HG03457 (cell line): ENCODE data around the gene PTH.

Source experiments
- ATAC-seq: cut with Tn5 transposase; IDR thresholded peaks from one replicate; pipeline ENCODE4 v1.9.1; 2021; ENCODE audit warnings: moderate number of reproducible peaks; ENCODE audit not compliant: unreplicated experiment

The PTH gene

DNA sequence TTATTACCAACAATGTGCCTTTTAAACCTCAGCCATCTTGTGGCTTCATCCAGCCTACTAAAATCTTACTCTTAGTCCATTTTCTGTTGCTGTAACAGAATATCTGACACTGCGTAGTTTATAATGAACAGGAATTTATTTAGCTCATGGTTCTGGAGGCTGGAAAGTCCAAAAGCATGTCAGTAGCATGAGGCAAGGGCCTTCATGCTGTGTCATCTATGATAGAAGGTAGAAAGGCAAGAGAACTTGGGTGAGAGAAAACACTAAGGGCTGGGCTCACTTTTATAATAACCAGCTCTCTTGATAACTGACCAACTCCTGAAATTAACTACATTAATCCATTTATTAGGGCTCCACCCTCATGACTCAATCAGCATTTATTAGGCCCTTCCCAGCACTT lies 46.3 kb downstream of the PTH start:
- no peak for ATAC-seq

DNA sequence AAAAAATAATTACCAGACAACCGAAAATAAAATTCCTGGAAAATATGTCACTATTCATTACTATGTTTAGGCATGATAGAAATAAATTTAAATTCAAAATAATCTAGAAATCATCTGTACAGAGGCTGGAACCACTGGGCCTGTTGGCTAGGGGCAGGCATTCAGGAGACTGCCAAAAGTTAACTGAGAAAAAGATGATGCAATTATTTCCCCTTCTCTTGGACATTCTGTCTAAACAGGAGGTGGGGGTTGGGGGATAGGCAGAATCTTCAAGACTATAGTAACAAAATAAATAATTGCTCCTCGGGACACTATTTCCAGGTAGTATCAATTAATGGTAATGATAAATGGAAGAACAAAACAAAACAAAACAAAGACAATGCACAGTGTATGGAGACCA lies 46.9 kb downstream of the PTH start:
- no peak for ATAC-seq

DNA sequence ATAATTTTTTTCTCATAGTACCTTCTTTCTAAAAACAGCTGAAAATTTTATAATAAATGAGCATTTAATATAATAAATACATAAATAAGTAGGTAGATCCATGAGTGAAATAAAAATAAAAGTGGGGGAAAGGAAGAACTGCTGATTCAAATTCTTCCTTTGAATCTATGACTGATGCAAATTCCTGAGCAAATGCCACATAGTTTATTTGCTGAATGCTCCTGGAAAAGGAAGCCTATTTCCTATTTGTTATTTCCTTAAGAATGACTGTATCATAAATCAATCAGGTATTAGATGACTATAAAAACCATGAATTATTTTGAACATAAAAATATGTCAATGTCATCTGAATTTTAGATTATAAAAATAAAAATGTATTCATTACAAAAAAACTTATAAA lies 49.4 kb downstream of the PTH start:
- no peak for ATAC-seq

DNA sequence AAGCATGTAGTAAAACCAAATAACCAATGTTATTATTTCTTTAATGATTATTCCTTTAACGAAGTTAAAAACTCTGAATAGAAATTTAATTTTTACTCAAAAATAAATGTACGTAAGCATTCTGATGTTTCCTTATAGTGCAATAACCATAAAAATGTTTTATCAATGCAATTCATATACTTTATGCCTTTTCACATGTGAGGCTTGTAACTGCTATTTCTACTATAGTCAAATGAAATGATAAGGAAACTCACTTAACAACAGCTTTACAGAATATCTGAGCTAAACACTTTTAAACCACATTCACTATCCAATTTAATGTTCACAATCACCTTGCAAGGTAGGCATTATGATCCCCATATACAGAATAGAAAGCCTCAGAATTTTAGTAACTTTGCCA lies 50.2 kb downstream of the PTH start:
- no peak for ATAC-seq
